PC-3 (cell line): Measurements from ENCODE around the gene TRPM8. TPM values are rescaled to one million over a fixed set of nuclear protein-coding genes. Genes with fewer than 3 reads are reported as not detected.

Experiments used
- ATAC-seq: fragments of 200-7000 bp; cut with Tn5 transposase; 2 replicates; pipeline ENCODE4 v1.9.1; 2020; ENCODE audit warnings: mild to moderate bottlenecking, moderate library complexity
- BruUV-seq: library from RNA; stranded (reverse); fragments of 400-500 nt; replicated peaks from 2 replicates; lab custom pipeline; 2021; lab: Mats Ljungman, UMichigan
- CTCF ChIA-PET: fragments of 300-600 bp; sonication (Branson Sonifier 250); formaldehyde crosslinking; loops from one replicate; lab custom pipeline; 2022; ENCODE audit warnings: antibody characterized with exemption; lab: Charles Lee
- POLR2A ChIA-PET: fragments of 300-600 bp; sonication (Branson Sonifier 250); formaldehyde crosslinking; loops from one replicate; lab custom pipeline; 2022; ENCODE audit warnings: antibody characterized with exemption; ENCODE audit not compliant: unreplicated experiment; lab: Charles Lee
- DNase-seq: peaks from one replicate; pipeline ENCODE4 v3.0.0-alpha.2; 2015
- H2AFZ ChIP-seq: fragments of 300-600 bp; sonication (generic); 2 replicates; pipeline ENCODE4 v1.6.0; 2016; ENCODE audit warnings: antibody characterized with exemption, low read length
- H3F3A ChIP-seq: fragments of 300-600 bp; sonication (generic); one replicate; pipeline ENCODE4 v1.6.0; 2017; ENCODE audit warnings: antibody characterized with exemption, low read length, control low read depth, mild to moderate bottlenecking; ENCODE audit not compliant: unreplicated experiment
- H3K27ac ChIP-seq: fragments of 300-600 bp; sonication (generic); 2 replicates; pipeline ENCODE4 v1.5.1; 2016; ENCODE audit warnings: mild to moderate bottlenecking, low read length
- H3K27me3 ChIP-seq: fragments of 300-600 bp; sonication (generic); 2 replicates; pipeline ENCODE4 v1.6.1; 2016; ENCODE audit warnings: low read length, mixed read lengths
- H3K36me3 ChIP-seq: fragments of 300-600 bp; sonication (generic); 2 replicates; pipeline ENCODE4 v1.6.1; 2016; ENCODE audit warnings: low read depth, mixed run types, low read length, mixed read lengths
- H3K4me1 ChIP-seq: fragments of 300-600 bp; sonication (generic); 2 replicates; pipeline ENCODE4 v1.5.1; 2016; ENCODE audit warnings: low read length; ENCODE audit not compliant: insufficient read depth
- H3K4me2 ChIP-seq: fragments of 300-600 bp; sonication (generic); 2 replicates; pipeline ENCODE4 v1.6.0; 2016; ENCODE audit warnings: low read length
- H3K4me3 ChIP-seq: fragments of 300-600 bp; sonication (generic); 2 replicates; pipeline ENCODE4 v1.5.1; 2016; ENCODE audit warnings: mild to moderate bottlenecking, low read length, mixed read lengths
- H3K79me2 ChIP-seq: fragments of 300-600 bp; sonication (generic); 2 replicates; pipeline ENCODE4 v1.6.1; 2017; ENCODE audit warnings: low read length, mixed read lengths
- H3K9ac ChIP-seq: fragments of 300-600 bp; sonication (generic); 2 replicates; pipeline ENCODE4 v1.6.0; 2016; ENCODE audit warnings: mild to moderate bottlenecking, low read length
- H3K9me2 ChIP-seq: fragments of 300-600 bp; sonication (generic); replicated peaks from 2 replicates; pipeline ENCODE4 v1.6.1; 2016; ENCODE audit warnings: mixed run types, low read length, mixed read lengths
- H3K9me3 ChIP-seq: fragments of 300-600 bp; sonication (generic); 2 replicates; pipeline ENCODE4 v1.6.1; 2016; ENCODE audit warnings: low read length, mixed read lengths
- H4K20me1 ChIP-seq: fragments of 300-600 bp; sonication (generic); 2 replicates; pipeline ENCODE4 v1.6.1; 2016; ENCODE audit warnings: low read length, mixed read lengths
- EZH2 ChIP-seq: fragments of 300-600 bp; sonication (generic); IDR thresholded peaks from one replicate; pipeline ENCODE4 v1.6.1; 2017; ENCODE audit warnings: antibody characterized with exemption, mild to moderate bottlenecking, low read length; ENCODE audit not compliant: unreplicated experiment
- EZH2phosphoT487 ChIP-seq: fragments of 300-600 bp; sonication (generic); IDR thresholded peaks from 2 replicates; pipeline ENCODE4 v1.6.1; 2018; ENCODE audit warnings: mild to moderate bottlenecking, antibody characterized with exemption, low read length, borderline replicate concordance
- intact Hi-C: fragments of 100-400 bp; cut with micrococcal nuclease; formaldehyde crosslinking; loops from 2 replicates; pipeline ENCODE4 v1.9.0; 2023
- total RNA-seq: library from RNA; depleted of rRNA; stranded (reverse); fragments of >200 nt; gene quantifications from 2 replicates; pipeline ENCODE4 v1.2.3, GENCODE V29; 2014
- TF ChIP-seq, protein P1 (sequence below): fragments of 300-600 bp; sonication (generic); conservative IDR thresholded peaks from 2 replicates; pipeline ENCODE4 v1.5.1; 2017; ENCODE audit warnings: antibody characterized with exemption, low read depth, mild to moderate bottlenecking, low read length

Gene TRPM8
- total RNA-seq, 1 experiment from 2014 or later, result not detected

DNA sequence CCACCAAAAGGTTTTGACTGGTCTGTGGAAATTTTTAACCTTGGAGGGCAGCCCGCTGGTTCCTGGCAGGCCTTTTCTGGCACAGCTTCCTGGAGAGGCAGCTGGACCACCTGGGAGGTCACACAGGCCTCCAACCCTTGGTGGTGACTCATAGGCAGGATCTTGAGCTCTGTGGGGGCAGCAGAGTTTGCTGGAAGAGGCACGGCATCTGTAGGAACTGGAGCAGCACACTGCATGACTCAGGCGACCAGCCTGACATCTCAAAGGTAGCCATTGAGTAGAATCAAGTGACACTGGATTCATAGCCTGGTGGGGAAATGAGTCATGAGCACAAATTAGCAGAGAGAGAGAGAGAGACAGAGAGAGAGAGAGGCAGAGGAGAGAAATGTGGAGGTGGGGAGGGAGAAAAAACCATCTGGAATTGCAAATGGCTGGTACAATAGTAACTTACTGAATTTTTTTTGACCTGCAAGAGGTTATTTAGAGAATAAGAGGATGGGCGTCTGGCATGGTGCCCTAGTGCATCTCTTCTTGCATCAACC, 57.4 kb downstream of the TRPM8 start:
- H3K4me2 ChIP-seq, result peak overlapping the region; percentile 75
- TF ChIP-seq EZH2phosphoT487 (no peak), EZH2 (no peak)
- TF ChIP-seq, protein P1, sequence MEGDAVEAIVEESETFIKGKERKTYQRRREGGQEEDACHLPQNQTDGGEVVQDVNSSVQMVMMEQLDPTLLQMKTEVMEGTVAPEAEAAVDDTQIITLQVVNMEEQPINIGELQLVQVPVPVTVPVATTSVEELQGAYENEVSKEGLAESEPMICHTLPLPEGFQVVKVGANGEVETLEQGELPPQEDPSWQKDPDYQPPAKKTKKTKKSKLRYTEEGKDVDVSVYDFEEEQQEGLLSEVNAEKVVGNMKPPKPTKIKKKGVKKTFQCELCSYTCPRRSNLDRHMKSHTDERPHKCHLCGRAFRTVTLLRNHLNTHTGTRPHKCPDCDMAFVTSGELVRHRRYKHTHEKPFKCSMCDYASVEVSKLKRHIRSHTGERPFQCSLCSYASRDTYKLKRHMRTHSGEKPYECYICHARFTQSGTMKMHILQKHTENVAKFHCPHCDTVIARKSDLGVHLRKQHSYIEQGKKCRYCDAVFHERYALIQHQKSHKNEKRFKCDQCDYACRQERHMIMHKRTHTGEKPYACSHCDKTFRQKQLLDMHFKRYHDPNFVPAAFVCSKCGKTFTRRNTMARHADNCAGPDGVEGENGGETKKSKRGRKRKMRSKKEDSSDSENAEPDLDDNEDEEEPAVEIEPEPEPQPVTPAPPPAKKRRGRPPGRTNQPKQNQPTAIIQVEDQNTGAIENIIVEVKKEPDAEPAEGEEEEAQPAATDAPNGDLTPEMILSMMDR, result no peak
- peak overlapping the region; percentile 38 for H3K4me3 ChIP-seq
- H4K20me1 ChIP-seq, result no peaks in the 10 kb centered on the region
- H3K36me3 ChIP-seq, result no peaks in the 10 kb centered on the region
- CTCF ChIA-PET, result interaction anchor here (0.5 to 0.7 kb wide), 3 partner anchors 180 to 955 kb away, joined by 3 read pairs; no protein-coding TSS in a partner anchor
- peak overlapping the region; percentile 29; the same call in 1 of the 2 replicates for H3K9ac ChIP-seq
- H3K9me2 ChIP-seq, result no peaks in the 10 kb centered on the region
- intact Hi-C loops, result loop anchor here (5.0 kb wide), 7 partner anchors 52 to 1143 kb away; no protein-coding TSS in a partner anchor
- POLR2A ChIA-PET, result no interaction called here
- DNase-seq, result peak; percentile 96
- ATAC-seq, result peak; percentile 95
- no peaks in the 10 kb centered on the region for H3F3A ChIP-seq
- BruUV-seq, result no TSS peak
- H3K27ac ChIP-seq, result peak overlapping the region; percentile 78
- no peaks in the 10 kb centered on the region for H3K79me2 ChIP-seq
- H3K4me1 ChIP-seq, result peaks cover 52% of the 10 kb centered on the region
- no peaks in the 10 kb centered on the region for H3K27me3 ChIP-seq
- no peaks in the 10 kb centered on the region for H3K9me3 ChIP-seq
- no peak overlapping the region for H2AFZ ChIP-seq

DNA sequence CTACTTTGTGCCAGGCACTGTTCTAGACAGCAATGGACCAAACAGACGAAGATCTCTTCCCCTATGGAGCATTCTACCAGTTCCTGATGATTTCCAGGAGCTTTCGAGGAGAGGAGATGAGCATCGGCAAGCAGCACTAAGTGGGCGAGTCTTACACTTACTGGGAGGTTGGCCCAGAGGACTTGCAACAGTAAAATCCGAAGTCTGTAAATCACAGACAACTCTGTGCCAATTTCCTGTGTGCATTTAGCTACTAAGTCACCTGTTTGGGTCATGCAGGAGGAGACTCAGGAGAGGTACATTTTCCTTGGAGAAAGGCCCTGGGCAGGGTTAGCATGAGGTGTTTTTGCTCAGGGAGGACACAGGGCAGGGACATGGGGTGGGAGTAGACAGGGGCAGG, 58.9 kb downstream of the TRPM8 start:
- Histone ChIP-seq H3K9me2 (no peaks in the 10 kb centered on the region), H3F3A (no peaks in the 10 kb centered on the region), H3K9me3 (no peaks in the 10 kb centered on the region), H3K36me3 (no peaks in the 10 kb centered on the region), H2AFZ (0 out of 2 replicates have a peak overlapping the region, but pooled peaks have one; percentile 8), H3K27me3 (no peaks in the 10 kb centered on the region), H3K4me3 (no peak overlapping the region), H4K20me1 (no peaks in the 10 kb centered on the region), H3K27ac (no peak overlapping the region; the same call in 1 of the 2 replicates), H3K79me2 (no peaks in the 10 kb centered on the region), H3K4me2 (no peak overlapping the region), H3K4me1 (peaks cover 59% of the 10 kb centered on the region), H3K9ac (no peak overlapping the region)
- intact Hi-C loops, result loop anchor here (1.0 to 5.0 kb wide), 11 partner anchors 66 to 1141 kb away; no protein-coding TSS in a partner anchor
- POLR2A ChIA-PET, result no interaction called here
- CTCF ChIA-PET, result no interaction called here
- peak; percentile 5; the same call in 1 of the 2 replicates for ATAC-seq
- no TSS peak for BruUV-seq
- TF ChIP-seq EZH2 (no peak), EZH2phosphoT487 (no peak)
- TF ChIP-seq, protein P1, result no peak
- peak; percentile 20 for DNase-seq

DNA sequence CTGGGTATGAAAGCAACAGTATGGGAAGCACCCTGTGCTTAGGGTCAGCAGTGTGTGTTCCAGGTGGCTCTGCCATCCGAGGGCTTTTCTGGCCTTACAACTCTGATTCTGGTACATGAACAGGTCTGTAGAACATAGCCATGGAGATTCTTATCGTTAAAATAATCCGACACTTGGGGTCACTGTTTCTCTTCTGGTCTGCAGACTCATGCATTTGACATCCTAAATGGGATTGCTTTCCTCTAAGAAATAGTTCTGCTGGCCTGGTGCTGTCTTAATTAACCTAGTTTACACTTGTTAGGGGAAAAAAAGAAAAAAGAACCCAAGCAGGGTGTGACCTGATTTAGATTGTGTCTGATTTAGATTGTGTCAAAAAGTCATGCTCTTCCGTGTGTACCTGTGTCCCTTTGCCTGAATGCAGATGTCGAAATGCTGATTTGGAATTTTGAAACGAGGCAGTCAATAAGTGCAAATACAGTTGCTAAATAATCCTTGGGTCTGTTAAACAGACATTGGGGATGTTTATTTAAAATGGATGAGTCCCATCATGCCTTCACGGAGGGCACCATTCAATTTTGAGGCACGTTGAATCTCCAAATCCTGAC, 59.6 kb downstream of the TRPM8 start:
- ChIA-PET CTCF (interaction anchor here (0.7 kb wide), 1 partner anchor 8 kb away, joined by 3 read pairs; no protein-coding TSS in a partner anchor), POLR2A (no interaction called here)
- peak; percentile 85 for DNase-seq
- Histone ChIP-seq H3K4me2 (no peak overlapping the region), H3K4me3 (no peak overlapping the region), H3K36me3 (no peaks in the 10 kb centered on the region), H2AFZ (no peak overlapping the region), H3K9me2 (no peaks in the 10 kb centered on the region), H3K79me2 (no peaks in the 10 kb centered on the region), H3K4me1 (peaks cover 64% of the 10 kb centered on the region), H3F3A (no peaks in the 10 kb centered on the region), H3K9me3 (no peaks in the 10 kb centered on the region), H3K9ac (no peak overlapping the region), H3K27me3 (no peaks in the 10 kb centered on the region), H3K27ac (no peak overlapping the region), H4K20me1 (no peaks in the 10 kb centered on the region)
- TF ChIP-seq, protein P1, result peak; percentile 75
- TF ChIP-seq EZH2phosphoT487, result no peak
- peak; percentile 48 for ATAC-seq
- intact Hi-C loops, result loop anchor here (1.0 to 5.0 kb wide), 11 partner anchors 66 to 1141 kb away; no protein-coding TSS in a partner anchor
- no TSS peak for BruUV-seq
